ENCODE measurements around the gene PIK3R2.
"Not testable (repeated sequence)": the region's sequence is repeated elsewhere in the genome, so short reads cannot be mapped to it uniquely, and the experiment has no call there.

PIK3R2 gene

DNA sequence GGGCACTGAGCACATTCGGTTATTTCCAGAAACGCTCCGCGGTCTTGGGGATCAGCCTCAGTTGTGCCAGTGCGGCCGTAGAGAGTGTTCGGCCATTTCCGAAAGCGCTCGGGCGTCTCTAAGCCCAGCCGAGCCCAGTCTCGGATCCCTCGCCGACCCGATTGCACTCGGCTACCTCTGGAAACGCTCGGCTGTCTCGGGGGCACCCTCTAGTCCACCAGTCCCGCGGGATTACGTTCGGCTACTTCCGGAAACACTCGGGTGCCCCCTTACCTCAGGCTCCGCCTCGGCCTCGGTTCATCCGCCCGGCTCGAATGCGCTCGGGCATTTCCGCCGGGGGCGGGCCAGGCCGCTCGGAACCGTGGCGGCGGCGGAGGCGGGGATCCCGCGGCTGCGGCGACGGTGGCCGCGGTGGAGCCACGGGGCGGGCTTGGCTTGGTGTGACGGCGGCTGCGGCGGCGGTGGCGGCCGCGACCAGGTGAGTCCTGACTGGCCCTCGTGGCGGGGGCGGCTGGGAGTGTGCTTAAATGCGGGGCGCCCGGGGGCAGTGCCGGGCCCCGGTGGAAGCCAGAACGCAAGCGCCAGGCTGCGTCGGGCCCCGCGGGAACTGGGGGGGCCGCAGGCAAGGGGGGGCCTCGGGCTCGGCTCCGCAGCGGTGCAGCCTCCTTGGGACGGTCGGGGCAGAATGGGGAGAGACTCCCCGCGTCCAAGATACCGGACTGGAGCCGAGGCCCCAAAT is at the start of gene PIK3R2:
Gene PIK3R2, plus strand, starts transcription at position 347 of the 739 bp plus-strand sequence. CDS start 2,717 bp downstream, outside the sequence.
- DNase-seq = peak; percentile 99

DNA sequence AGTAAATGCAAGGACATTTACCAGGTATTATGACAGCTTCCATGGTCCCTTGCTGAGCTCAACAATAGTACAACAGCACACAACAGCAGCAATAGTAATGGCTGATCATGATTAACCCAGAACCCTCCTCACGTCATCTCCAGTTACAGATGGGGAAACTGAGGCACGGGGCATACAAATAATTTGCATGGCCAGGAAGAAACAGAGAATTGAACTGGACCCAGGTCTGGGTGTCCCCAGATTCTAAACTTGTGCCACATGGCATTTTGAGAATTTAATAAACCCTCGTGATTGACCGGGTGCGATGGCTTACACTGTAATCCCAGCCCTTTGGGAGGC is 48.2 kb upstream of the PIK3R2 start:
- DNase-seq = no peak

DNA sequence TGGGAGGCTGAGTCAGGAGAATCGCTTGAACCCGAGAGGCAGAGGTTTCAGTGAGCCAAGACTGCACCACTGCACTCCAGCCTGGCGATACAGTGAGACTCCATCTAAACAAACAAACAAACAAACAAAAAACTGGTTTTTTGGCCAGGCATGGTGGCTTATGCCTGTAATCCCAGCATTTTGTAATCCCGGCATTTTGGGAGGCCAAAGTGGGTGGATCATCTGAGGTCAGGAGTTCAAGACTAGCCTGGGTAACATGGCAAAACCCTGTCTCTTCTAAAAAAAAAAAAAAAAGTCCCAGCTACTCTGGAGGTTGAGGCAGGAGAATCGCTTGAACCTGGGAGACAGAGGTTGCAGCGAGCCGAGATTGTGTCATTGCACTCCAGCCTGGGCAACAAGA is 47.7 kb upstream of the PIK3R2 start:
- DNase-seq = not testable (repeated sequence)

DNA sequence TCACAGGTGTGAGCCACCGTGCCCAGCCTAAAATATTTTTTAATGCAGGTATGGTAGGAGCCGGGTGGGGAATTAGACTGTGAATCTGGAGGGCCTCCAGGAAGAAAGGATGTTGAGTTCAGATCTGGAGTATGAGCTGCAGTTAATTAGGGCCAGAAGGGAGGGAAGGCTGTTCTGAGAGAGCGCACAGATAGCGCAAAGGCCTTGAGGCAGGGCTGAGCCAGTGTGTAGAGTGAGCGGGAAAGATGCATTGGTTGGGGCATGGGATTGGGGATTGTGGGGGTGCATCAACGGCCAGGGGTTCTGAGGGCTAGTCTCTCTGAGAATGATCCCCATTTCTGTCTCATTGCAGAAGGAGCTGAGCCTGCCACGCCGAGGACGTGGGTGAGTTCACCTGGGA is 45.7 kb upstream of the PIK3R2 start:
- DNase-seq = no peak

DNA sequence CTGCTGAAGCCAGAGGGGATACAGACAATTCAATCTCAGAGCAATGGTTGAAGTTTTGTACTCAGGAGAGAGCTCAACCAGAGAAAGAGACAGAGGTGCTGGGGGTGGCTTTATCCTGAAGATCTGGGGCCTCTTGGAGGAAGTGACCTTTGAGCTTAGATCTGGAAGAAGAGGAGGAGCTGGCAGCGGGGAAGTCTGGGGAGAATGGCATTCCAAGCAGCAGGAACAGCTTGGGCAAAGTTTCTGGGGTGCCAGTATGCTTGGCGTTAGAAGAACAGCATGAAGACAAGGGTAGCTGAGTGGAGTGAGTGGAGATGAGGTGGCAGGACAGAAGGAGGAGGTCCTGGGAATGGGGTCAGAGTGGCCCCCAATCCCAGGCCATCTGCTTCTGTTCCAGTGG is 44.1 kb upstream of the PIK3R2 start:
- no peak for DNase-seq

DNA sequence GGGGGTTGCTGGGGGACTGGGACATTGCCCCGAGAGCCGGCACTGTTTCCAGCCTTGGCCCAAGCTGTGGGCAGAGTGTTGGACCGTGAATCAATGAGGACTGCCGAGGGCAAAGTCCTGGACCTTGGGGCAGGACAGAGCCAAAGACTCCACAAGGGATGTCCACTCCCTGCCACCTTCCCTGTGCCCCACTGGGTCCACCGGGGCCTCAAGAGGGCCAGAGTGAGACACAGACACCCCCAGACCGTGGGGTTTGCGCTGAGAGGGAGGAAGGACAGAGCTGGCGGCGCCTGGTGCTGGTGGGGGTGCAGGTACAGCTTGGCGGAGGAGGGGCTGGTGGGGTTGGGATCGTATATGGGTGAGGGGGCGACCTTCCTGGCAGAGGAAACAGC is 43.6 kb upstream of the PIK3R2 start:
- DNase-seq = no peak

DNA sequence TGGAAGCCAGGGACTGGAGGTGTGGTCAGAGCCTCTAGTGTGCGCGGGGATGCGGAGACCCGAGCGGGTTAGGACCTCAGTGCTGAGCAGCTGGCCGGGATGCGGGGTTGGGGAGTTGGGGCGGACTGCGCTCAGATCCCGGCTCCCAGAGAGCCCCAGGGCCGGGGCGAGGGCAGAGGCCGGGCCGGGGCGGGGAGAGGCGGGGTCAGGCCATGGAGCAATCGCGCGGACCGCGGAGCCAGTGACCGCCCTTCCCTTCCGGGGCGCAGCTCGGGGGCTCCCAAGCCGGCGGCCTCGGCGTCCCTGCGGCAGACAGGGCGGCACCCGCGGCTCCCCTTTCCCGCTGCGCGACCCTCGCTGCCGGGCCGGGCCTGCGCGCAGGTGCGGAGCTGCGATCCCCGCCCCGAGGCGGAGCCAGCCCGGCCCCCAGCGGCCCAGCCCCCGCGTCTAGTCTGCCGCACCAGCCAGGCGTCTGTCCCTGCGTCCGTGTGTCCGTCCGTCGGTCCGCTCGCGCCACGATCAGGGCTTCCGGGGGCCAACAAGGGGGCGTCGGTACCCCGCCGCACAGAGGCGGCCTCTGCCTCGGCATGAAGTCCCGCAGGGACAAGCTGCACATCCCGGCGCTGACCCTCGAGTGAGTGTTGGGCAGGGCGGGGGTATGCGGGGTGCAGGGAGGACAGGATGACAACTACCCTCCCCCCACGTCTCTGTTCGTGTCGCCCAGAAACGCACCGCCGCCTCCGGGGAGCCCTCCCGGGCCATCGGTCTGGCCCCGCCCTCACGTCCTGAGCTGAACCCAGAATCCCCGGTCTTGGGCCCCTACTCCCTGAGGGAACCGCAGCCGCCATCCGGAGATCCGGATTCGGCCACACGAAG is 43.0 kb upstream of the PIK3R2 start:
- no peak for DNase-seq

DNA sequence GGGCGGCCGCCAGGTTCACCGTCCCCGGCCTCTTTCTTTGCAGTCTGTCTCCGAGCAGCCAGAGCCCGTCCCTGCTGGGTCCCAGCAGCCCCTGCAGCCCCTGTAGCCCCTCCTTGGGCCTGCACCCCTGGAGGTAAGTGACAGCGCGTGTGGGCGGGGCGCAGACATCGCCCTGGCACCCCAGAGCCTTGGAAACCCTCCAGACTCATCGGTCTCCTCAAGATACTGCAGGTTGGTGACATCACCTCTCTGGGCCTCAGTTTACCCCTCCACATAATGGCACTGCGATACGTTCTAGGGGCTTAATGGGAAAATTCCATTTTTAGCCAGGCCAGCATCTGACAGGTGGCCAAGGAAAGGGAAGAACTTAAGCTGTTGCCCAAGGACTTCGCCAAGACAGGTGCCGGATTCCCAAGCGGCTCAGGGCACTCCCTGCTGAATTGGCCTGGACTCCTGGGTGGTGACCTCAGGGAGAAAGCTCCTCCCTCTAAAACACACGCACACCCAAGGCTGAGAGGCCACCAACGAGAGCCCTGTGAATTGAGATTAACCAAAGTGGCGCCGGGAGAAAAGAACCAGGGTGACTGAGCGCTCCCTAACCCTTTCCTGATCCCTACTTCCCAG is 42.2 kb upstream of the PIK3R2 start:
- no peak for DNase-seq

DNA sequence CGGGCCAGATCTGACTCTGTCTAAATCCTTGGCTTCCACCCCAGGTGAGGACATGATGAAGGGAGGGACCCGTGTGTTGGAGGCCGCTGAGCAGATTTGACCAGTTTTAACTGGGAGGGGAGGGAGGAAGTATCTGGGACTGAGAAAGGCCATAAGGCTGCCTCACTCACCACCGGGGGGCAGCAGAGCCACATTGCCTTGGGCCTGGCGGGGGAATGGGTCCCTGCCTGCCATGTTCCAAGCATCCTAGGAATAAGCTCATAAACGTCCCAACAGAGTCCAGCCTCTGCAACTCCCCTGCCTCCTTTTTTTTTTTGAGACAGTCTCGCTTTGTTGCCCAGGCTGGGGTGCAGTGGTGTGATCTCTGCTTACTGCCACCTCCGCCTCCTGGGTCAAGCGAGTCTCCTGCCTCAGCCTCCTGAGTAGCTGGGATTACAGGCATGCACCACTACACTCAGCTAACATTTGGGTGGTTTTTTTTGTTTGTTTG is 39.9 kb upstream of the PIK3R2 start:
- peak; percentile 88 for DNase-seq

DNA sequence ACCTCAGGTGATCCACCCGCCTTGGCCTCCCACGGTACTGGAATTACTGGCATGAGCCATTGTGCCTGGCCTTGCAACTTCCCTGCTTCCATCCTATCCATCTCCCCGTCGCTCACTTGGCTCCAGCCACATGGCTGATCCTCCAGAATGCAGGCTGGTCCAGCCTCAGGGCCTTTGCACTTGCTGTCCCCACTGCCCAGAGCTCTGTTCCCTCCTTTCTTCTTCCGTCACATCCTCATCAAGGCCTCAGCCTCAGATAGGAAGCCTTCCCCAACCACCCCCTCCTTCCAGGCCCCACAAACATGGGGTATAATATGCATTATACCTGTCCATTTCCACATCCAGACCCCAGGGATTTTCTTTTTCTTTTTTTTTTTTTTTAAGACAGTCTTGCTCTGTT is 39.1 kb upstream of the PIK3R2 start:
- no peak for DNase-seq

DNA sequence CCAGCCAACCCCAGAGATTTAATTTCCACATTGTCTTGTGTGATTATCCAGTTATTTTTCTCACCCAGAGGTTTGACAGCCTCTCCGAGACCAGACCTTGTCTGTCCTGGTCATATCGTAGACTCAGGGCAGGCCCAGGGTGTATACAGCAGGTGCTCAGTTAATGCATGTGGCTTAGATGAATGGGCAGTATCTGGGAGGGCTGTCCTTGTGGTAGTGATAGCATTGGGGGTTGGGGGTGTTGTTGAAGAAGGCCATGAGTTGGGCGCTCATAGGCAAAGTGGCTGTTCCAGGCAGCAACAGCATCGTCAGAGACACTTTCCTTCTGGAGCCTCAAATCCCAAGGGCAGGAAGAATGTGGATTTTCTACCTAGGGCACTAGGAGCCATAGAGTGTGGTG is 38.5 kb upstream of the PIK3R2 start:
- no peak for DNase-seq

DNA sequence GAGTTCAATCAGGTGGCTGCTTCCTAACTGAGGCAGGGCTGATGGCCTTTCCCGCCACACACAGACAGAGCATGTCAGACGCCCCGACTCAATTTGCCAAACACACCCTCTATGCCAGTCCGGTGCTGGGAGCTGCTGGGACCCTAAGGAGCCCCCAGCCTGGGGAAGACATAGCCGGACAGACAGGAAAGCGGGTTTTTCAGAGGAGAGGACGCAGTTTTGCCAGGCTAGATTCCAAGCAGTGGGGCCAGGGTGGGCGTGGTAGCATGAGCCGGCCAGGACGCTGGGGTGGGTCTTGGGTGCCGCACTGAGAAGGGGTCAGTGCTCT is 35.6 kb upstream of the PIK3R2 start:
- DNase-seq = no peak

DNA sequence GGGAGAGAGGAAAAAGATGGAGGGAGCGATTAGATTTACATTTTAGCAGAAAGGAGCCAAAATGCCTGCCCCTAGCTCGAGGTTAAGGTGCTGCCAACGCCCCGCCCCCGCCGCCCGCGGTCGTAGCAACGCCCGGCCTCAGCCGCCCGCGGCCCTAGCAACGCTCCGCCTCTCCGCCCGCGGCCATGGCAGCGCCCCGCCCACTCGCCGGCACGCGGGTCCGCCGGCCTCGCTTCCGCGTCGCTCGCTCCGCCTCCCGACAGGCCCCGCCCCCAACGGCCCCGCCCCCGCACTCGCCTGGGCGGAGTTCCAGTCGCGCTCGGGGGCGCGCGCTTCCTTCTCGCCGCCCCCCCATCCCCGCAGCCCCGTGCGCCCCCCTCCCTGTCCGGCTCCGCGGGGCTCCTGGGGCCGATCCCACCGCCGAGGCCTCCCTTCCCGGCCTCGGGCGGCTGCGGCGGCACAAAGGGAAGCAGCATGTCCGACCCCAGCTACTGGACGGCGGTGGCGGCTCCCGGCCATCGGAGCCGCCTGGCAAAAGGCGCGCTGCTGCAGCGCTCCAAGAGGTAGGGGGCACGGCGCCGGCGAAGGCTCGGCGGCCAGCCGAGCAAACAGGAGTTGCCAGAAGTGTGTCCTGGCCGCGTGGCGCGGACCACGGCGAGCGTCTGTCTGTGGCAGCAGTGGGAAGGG is 35.1 kb upstream of the PIK3R2 start:
- DNase-seq = peak; percentile 85

DNA sequence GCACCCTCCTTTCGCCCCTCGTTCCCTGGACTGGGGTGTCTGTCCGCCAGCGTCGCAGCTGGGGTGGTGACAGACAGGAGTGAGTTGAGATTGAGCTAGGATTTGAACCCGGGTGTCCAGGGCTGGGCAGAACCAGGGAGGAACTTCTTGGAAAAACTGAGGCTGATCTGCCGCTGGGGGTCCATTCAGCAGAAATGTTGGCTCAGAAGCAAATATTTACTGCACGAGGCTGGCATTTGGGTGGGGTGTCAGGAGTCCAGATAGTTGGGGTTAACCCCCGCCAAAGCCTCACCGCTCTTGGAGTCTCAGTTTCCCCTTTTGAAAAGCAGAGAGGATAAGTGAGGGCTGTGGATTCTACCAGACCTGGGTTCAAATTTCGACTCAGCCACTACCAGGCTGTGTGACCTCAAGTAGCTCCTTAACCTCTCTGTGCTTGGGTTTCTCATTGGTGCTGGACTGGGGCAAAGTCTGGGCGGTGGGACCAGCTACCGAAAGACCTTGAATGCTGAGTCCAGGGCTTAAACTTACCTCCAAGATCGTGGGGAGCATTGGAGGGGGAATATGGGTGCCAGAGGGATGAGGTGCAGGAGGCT is 34.4 kb upstream of the PIK3R2 start:
- no peak for DNase-seq

DNA sequence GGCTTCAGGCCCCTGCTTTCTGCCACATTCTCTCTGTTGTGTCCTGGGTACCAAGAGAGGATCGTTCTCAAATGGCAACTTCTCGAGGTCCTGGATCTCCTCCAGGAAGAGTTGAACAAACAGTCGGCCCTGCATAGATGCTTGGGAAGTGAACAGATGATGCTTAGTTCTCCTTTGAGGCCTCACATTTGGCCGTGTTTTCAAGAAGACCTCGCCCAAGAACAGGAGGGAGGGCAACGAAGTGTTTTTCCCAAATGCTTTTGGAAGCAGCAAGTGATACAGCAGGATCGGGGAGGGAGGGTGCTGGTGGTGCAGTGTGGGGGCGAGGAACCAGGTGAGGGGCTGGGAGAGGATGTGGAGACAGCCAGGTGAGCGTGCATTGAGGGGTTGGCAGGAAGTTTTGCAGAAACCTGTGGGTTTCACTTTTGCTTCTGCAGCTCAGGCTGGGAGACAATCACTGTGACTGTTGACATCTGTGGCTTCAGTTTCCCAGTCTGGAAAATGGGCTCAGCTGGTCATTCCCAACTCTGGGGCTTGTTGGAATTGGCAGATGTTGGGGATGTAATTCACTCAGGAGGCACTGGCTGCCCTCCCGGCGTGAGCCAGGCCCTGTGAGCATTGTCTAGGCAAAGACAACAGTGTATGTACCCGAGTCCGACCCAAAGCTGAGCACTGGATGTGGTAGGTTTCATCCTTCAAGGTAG is 33.8 kb upstream of the PIK3R2 start:
- no peak for DNase-seq

DNA sequence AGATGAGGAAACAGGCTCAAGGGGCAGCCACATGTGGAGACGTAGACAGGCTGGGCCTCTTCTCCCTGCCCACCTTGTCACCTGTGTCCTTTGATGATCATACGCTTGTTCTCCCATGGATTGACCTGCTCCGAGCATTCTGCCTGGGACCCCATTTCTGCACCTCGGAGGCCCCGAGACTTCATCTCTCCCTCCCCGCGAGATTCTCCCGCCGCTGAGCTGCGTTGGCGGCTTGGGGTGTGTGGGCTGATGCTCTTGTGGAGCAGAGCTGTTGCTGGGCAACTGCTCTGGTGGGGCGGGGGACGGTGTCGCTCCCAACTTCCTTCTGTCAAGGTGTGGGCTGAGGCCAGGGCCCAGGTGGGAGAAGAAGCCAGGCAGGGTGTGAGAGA is 33.3 kb upstream of the PIK3R2 start:
- no peak for DNase-seq

DNA sequence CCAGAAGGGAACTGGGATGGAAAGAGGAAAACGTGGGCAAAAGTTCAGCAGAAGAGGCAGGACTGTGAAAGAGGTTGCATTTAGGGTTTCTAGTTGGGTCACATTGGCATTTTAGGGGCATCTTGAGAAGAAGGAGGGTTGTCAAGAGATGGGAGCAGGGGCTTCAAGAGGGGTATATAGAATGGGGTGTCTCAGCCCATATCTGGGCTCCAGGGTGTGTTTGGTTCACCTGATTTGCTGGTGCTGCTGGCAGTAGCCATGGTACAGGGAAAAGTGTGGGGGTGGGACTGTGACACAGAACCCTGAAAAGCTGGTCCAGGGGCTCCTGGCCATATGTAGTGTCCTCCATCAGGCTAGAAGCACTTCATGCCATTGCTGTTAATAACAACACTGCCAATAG is 32.8 kb upstream of the PIK3R2 start:
- no peak for DNase-seq

DNA sequence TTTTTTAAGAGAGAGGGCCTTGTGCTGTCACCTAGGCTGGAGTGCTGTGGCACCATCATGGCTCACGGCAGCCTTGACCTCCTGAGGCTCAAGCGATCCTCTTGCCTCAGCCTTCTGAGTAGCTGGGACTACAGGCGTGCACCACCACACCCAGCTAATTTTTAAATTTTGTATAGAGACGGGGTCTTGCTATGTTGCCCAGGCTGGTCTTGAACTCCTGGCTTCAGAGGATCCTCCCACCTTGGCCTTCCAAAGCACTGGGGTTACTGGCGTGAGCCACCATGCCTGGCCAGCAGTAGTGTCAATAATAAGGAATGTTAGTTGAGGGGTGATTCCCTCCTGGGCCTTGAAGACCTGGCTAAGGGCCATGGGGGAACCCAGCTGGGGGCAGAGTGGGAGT is 31.8 kb upstream of the PIK3R2 start:
- no peak for DNase-seq

DNA sequence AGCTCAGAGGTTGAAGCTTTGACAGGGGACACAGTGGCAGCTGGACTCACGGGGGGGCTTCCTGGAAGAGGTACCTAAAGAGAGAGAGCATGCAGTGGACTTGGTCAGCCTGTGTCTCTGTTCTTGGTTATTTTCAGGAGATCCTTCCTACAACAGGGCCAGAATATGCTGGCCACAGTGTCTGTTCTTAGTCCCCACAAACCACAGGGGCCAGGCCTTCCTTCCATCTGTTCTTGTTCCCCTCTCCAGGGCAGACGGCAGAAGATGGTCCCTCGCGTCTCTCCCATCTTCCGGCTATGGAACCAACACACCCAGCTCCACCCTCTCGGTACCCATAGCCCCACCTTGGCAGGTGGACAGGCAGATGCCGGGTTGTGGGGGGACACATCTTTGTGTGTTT is 30.5 kb upstream of the PIK3R2 start:
- DNase-seq = no peak

DNA sequence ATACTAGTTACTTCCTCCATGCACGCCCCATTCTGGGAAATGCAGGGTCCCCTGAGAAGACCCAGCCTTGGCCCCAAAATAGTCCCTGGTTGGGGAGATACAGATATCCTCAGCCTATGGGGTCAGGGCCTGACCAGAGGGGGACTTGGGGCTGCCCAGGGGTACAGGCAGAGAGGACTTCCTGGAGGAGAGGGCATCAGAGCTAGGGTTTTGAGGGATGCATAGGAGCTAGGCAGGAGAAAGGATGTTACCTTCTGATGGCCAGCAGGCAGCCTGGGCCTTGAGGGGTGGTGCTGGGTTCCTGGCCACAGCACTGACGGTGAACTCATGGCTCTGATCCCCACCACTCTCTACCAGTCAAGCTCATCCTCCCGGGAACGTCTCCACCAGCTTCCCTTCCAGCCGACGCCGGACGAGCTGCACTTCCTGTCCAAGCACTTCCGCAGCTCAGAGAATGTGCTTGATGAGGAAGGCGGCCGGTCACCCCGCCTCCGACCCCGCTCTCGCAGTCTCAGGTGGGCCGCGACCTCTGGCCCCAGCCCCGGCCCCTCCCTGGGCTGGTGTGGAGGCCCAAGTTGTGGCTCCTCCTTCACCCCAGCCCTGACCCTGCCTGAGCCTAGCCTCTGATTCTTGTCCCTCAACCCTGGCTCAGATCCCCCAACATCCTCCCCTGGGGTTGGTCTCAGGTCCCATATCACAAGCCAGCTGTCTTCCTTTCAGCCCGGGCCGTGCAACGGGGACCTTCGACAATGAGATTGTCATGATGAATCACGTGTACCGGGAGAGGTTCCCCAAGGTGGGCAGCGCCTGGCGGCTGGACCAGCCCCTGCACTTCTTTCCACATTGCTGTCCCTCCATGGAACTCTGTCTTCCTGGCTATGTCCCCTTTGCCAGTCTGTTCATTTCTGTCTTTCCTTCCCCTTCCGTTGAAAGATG is 29.8 kb upstream of the PIK3R2 start:
- no peak for DNase-seq

DNA sequence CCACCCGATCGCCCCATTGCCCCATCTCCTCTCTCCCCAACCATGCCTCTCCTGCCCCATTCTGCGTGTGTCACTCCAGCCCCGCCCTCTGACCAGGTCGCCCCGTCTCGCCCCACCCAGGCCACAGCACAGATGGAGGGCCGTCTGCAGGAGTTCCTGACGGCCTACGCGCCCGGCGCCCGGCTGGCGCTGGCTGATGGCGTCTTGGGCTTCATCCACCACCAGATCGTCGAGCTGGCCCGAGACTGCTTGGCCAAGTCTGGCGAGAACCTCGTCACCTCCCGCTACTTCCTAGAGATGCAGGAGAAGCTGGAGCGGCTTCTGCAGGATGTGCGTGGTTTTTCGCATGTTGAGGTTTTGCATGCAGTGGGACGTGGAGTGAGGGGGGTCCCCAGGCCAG is 29.1 kb upstream of the PIK3R2 start:
- DNase-seq = no peak
